Measurements from ENCODE around the gene ZBTB8B.

- TF ChIP-seq, protein P1, sequence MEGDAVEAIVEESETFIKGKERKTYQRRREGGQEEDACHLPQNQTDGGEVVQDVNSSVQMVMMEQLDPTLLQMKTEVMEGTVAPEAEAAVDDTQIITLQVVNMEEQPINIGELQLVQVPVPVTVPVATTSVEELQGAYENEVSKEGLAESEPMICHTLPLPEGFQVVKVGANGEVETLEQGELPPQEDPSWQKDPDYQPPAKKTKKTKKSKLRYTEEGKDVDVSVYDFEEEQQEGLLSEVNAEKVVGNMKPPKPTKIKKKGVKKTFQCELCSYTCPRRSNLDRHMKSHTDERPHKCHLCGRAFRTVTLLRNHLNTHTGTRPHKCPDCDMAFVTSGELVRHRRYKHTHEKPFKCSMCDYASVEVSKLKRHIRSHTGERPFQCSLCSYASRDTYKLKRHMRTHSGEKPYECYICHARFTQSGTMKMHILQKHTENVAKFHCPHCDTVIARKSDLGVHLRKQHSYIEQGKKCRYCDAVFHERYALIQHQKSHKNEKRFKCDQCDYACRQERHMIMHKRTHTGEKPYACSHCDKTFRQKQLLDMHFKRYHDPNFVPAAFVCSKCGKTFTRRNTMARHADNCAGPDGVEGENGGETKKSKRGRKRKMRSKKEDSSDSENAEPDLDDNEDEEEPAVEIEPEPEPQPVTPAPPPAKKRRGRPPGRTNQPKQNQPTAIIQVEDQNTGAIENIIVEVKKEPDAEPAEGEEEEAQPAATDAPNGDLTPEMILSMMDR (IDR thresholded peaks at IDR 0.05): no peak
- no peak for TF ChIP-seq POLR2A (IDR thresholded peaks at IDR 0.05)
Measured at GRCh38 chr1:32487182-32487581, 22.3 kb downstream of the ZBTB8B start.
